Measurements from ENCODE around the gene KRTAP13-2. TPM values are rescaled to one million over a fixed set of nuclear protein-coding genes. Genes with fewer than 3 reads are reported as not detected.

KRTAP13-2 gene, protein sequence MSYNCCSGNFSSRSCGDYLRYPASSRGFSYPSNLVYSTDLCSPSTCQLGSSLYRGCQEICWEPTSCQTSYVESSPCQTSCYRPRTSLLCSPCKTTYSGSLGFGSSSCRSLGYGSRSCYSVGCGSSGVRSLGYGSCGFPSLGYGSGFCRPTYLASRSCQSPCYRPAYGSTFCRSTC
- total RNA-seq: not detected

DNA sequence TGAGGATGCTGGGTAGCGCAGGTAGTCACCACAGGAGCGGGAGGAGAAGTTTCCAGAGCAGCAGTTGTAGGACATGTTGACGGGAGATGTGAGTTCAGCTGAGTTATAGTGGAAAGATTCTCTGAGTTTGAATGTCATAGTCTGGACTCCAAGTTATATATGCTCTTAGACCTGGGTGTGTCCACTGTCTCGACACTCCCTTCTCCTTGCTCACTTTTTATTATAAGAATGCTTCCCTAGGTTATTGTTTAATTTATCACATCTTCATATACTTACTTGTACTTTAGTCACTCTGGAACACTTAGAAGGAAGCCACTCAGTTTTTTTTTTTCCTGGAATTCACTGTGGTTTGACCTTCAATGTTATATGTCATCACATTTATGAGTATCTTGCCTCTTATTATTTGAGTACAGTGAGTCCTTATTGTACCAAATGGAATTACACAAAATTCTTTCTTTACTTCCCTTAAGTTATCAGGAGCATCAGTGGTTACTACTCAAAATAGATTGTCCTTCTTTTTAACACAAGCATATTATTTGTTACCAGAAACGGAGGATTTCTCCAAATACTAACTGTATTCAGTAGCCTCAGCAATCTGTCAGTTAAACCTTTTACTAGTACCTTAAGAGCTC is at the start of gene KRTAP13-2:
KRTAP13-2 (minus strand) TSS at position 133 of the 632 bp plus-strand sequence; CDS start at position 75, 58 bp downstream.
- WGBS: 76% methylated on average over 5 of the region's 5 CpGs
- TF ChIP-seq CTCF (IDR thresholded peaks at IDR 0.05) (no peak), POLR2A (IDR thresholded peaks at IDR 0.05) (no peak), POLR2AphosphoS5 (IDR thresholded peaks at IDR 0.05) (no peak)

DNA sequence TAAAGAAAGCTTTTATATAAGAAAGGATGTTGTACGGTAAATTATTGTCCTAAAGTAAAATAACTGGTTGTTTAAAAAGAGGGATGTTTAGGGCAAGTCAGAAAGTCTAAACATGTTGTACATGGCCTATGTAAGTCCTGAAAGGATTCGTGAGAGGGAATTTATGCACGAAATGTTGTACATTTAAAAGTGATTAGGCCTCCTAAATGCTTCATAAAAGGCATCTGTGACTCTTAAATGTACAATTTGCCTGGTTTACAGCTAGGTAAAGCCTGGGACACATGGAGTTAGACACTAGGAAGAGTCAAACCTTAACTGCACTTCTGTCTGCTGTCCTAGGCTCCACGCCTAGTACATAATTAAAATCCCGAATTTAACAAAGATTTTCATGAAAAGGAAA is 43.9 kb upstream of the KRTAP13-2 start:
- H3K4me3 ChIP-seq: no peak overlapping the region
- 85% methylated on average over 5 of the region's 5 CpGs for WGBS
- H3K27ac ChIP-seq: no peak overlapping the region
- no peaks in the 10 kb centered on the region for H3K36me3 ChIP-seq
- H3K9me3 ChIP-seq: no peaks in the 10 kb centered on the region
- TF ChIP-seq POLR2AphosphoS5 (IDR thresholded peaks at IDR 0.05) (no peak), CTCF (IDR thresholded peaks at IDR 0.05) (no peak), POLR2A (IDR thresholded peaks at IDR 0.05) (no peak)
- DNase-seq (ENCODE audit: low spot score): no peak
- intact Hi-C loops (cut with DNase I): no loop called here
- H3K4me1 ChIP-seq (replicated peaks): no peaks in the 10 kb centered on the region
- no peaks in the 10 kb centered on the region for H3K27me3 ChIP-seq (replicated peaks; ENCODE audit: insufficient read depth)

More for the DNA sequence above, at the start of gene KRTAP13-2:
- no peaks in the 10 kb centered on the region for H3K27me3 ChIP-seq (replicated peaks; ENCODE audit: insufficient read depth)
- no peak for DNase-seq (ENCODE audit: low spot score)
- H3K4me1 ChIP-seq (replicated peaks): no peaks in the 10 kb centered on the region
- no peaks in the 10 kb centered on the region for H3K36me3 ChIP-seq
- intact Hi-C loops (cut with DNase I): no loop called here
- H3K4me3 ChIP-seq: no peak within 1 kb of the TSS
- no peaks in the 10 kb centered on the region for H3K9me3 ChIP-seq
- no peak within 1 kb of the TSS for H3K27ac ChIP-seq

DNA sequence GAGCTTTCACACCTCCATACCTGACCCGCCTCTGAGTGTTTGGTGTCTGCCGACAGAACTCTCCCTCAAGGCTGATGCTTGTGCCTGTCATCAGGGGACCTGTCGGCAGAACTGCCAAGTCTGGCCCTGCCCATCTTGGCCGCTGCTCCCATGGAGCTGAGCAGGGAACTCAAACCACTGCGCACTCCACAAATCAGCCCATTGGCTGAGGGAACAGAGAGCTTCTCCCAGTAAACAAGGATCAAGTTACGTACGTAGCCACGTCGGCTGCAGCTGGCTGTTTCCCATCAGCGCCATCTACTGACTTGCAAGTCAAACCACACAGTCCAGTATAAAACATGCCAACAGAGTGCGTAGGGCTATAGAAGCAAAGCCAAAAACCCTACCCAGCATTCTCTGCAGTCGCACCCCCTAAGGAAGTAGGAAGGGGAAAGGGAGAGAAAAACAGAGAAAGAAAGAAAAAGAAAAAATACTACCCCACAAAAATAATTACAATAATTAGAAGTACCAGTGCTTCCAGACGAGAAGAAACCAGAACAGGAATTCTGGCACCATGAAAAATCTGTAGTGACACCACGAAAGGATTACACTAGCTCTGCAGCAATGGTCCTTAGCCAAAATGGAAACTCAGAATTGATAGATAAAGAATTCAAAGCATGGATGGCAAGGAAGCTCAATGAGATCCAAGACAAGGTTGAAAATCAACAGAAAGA is 36.9 kb upstream of the KRTAP13-2 start:
- Histone ChIP-seq H3K4me1 (replicated peaks) (no peaks in the 10 kb centered on the region), H3K36me3 (no peaks in the 10 kb centered on the region), H3K27me3 (replicated peaks; ENCODE audit: insufficient read depth) (no peaks in the 10 kb centered on the region), H3K9me3 (no peaks in the 10 kb centered on the region), H3K4me3 (no peak overlapping the region), H3K27ac (no peak overlapping the region)
- TF ChIP-seq POLR2A (IDR thresholded peaks at IDR 0.05): no peak
- TF ChIP-seq POLR2AphosphoS5 (IDR thresholded peaks at IDR 0.05): peak; percentile 64
- TF ChIP-seq CTCF (IDR thresholded peaks at IDR 0.05): peak in 3 of 4 experiments; percentile 33 to 67 (median 39)
- intact Hi-C loops (cut with DNase I): no loop called here
- DNase-seq (ENCODE audit: low spot score): peak; percentile 74
- 36% methylated on average over 14 of the region's 14 CpGs for WGBS

DNA sequence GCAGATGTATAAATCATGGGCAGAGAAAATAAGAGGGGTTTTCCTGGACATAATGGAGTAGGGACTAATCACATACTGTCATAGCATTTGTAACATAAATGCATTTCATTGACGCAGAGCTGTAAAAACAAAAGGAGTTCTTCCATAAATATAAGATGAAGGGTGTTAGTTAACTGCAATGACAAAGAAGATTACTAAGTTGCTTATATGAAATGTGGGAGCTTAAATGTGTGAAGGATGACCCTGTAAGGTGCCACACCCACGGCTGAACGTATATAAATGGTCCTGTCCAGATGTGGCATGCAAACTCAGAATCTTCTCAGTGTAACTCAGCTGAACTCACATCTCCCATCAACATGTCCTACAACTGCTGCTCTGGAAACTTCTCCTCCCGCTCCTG is 23.7 kb upstream of the KRTAP13-2 start, which contains the start of gene KRTAP13-1:
KRTAP13-1 (plus strand) TSS at position 301 of the 400 bp plus-strand sequence; CDS start at position 357, 56 bp downstream.
- intact Hi-C loops (cut with DNase I): no loop called here
- Histone ChIP-seq H3K4me3 (no peak within 1 kb of the TSS), H3K4me1 (replicated peaks) (no peaks in the 10 kb centered on the region), H3K36me3 (no peaks in the 10 kb centered on the region), H3K27ac (no peak within 1 kb of the TSS), H3K9me3 (no peaks in the 10 kb centered on the region), H3K27me3 (replicated peaks; ENCODE audit: insufficient read depth) (no peaks in the 10 kb centered on the region)
- no peak for TF ChIP-seq CTCF (IDR thresholded peaks at IDR 0.05)
- no peak for TF ChIP-seq POLR2A (IDR thresholded peaks at IDR 0.05)
- no peak for TF ChIP-seq POLR2AphosphoS5 (IDR thresholded peaks at IDR 0.05)
- no peak for DNase-seq (ENCODE audit: low spot score)
- WGBS: 85% methylated on average over 4 of the region's 4 CpGs

All from prostate gland (tissue), 2 donors.